HepG2 (cell line): ENCODE data around the gene HNRNPAB. TPM values are rescaled to one million over a fixed set of nuclear protein-coding genes. Genes with fewer than 3 reads are reported as not detected.

Experiments
- ATAC-seq: fragments of 200-7000 bp; cut with Tn5 transposase; 3 replicates; pipeline ENCODE4 v1.9.1; 2020; ENCODE audit warnings: mild to moderate bottlenecking, moderate library complexity
- BruUV-seq: library from RNA; stranded (reverse); fragments of 400-500 nt; replicated peaks from 2 replicates; lab custom pipeline; 2021; lab: Mats Ljungman, UMichigan
- CTCF ChIA-PET: fragments of 300-600 bp; formaldehyde crosslinking; extraction: SDS; loops from one replicate; lab custom pipeline; 2021; ENCODE audit warnings: low total read pairs, inconsistent platforms, low intra/inter-chr PET ratio; lab: Yijun Ruan, JAX
- POLR2A ChIA-PET: fragments of 350-600 bp; sonication (Branson Sonifier 250); formaldehyde crosslinking; loops from one replicate; lab custom pipeline; 2020; ENCODE audit warnings: antibody characterized with exemption, inconsistent platforms; lab: Yijun Ruan, JAX
- DNase-seq: peaks from one replicate; pipeline ENCODE4 v3.0.0-alpha.2; 2015; ENCODE audit warnings: low spot score
- FAIRE-seq: peaks from 3 replicates; lab custom pipeline; 2011; peaks lifted over from hg19 to GRCh38; lab: Jason Lieb, UNC
- H2AFZ ChIP-seq: one replicate; pipeline ENCODE4 v1.6.1; 2011; ENCODE audit warnings: low read length, inconsistent platforms
- H3K27ac ChIP-seq: fragments of 300-600 bp; 3 replicates; pipeline ENCODE4 v1.8.0; 2011; ENCODE audit warnings: mixed run types, mild to moderate bottlenecking, mixed read lengths, low read length, inconsistent platforms; ENCODE audit not compliant: insufficient read depth; ENCODE audit errors: extremely low read length
- H3K27me3 ChIP-seq, 2 experiments: fragments of 200-600 bp in 1 of 2; 2 replicates in 1 of 2; 3 replicates in 1 of 2; pipeline versions ENCODE4 v1.6.0 to v1.8.0; 2011; ENCODE audit warnings: low read length in 2 of 2, mild to moderate bottlenecking in 2 of 2, moderate library complexity in 2 of 2, inconsistent platforms in 1 of 2; ENCODE audit not compliant: insufficient read depth in 2 of 2, control insufficient read depth in 1 of 2
- H3K36me3 ChIP-seq, 2 experiments: fragments of 200-600 bp in 1 of 2; replicated peaks in 1 of 2; 2 replicates in 1 of 2; 3 replicates in 1 of 2; pipeline versions ENCODE4 v1.5.1 to v1.8.0; 2011; ENCODE audit warnings: low read length in 2 of 2, inconsistent platforms in 1 of 2; ENCODE audit not compliant: insufficient read depth in 2 of 2, control insufficient read depth in 1 of 2
- H3K4me1 ChIP-seq: 2 replicates; pipeline ENCODE4 v1.5.1; 2012; ENCODE audit warnings: low read length, inconsistent platforms; ENCODE audit not compliant: insufficient read depth
- H3K4me2 ChIP-seq: 2 replicates; pipeline ENCODE4 v1.6.0; 2011; ENCODE audit warnings: low read depth, low read length, inconsistent platforms
- H3K4me3 ChIP-seq, 3 experiments: fragments of 200-600 bp in 1 of 3; sonication (generic), shearing (Covaris generic) in 1 of 3; replicated peaks in 1 of 3; 2 replicates each; pipeline ENCODE4 v1.5.1; 2011 to 2016; ENCODE audit warnings: low read length in 3 of 3, inconsistent platforms in 2 of 3, low read depth in 2 of 3, mild to moderate bottlenecking in 2 of 3, control low read depth in 1 of 3, mixed read lengths in 1 of 3; ENCODE audit not compliant: insufficient read depth in 1 of 3
- H3K79me2 ChIP-seq: one replicate; pipeline ENCODE4 v1.6.1; 2011; ENCODE audit warnings: low read length, inconsistent platforms; ENCODE audit not compliant: insufficient read depth
- H3K9ac ChIP-seq: 2 replicates; pipeline ENCODE4 v1.6.0; 2011; ENCODE audit warnings: mild to moderate bottlenecking, low read depth, low read length, inconsistent platforms; ENCODE audit not compliant: insufficient read depth
- H3K9me3 ChIP-seq: 2 replicates; pipeline ENCODE4 v1.5.1; 2012; ENCODE audit warnings: mild to moderate bottlenecking, low read length
- H4K20me1 ChIP-seq: 2 replicates; pipeline ENCODE4 v1.6.0; 2011; ENCODE audit warnings: inconsistent platforms, mild to moderate bottlenecking, low read length, moderate library complexity; ENCODE audit not compliant: insufficient read depth
- ARNT2 ChIP-seq: sonication (generic); formaldehyde crosslinking; IDR thresholded peaks from 2 replicates; pipeline ENCODE4 v1.8.0; 2022; ENCODE audit warnings: mild to moderate bottlenecking, low read depth, missing genetic modification reagents, moderate library complexity
- GATA4 ChIP-seq: sonication (generic); IDR thresholded peaks from 2 replicates; pipeline ENCODE4 v1.6.1; 2016; ENCODE audit warnings: antibody characterized with exemption, low read depth, borderline replicate concordance
- HNRNPH1 ChIP-seq: fragments of 200-400 bp; formaldehyde crosslinking; optimal IDR thresholded peaks from 2 replicates; pipeline ENCODE3; 2017; ENCODE audit warnings: mild to moderate bottlenecking, low read depth, low read length
- HOXA9 ChIP-seq: sonication (generic); formaldehyde crosslinking; IDR thresholded peaks from 2 replicates; pipeline ENCODE4 v1.8.1; 2022; ENCODE audit warnings: missing genetic modification reagents, mild to moderate bottlenecking, moderate library complexity, borderline replicate concordance
- KLF11 ChIP-seq: IDR thresholded peaks from 2 replicates; pipeline ENCODE4 v1.6.1; 2016; ENCODE audit warnings: missing compliant biosample characterization
- MAF1 ChIP-seq: sonication (generic); formaldehyde crosslinking; IDR thresholded peaks from 2 replicates; pipeline ENCODE4 v1.5.0; 2020; ENCODE audit warnings: missing genetic modification reagents, borderline replicate concordance
- NFIB ChIP-seq: sonication (generic); formaldehyde crosslinking; IDR thresholded peaks from 2 replicates; pipeline ENCODE4 v1.9.0; 2021; ENCODE audit warnings: missing genetic modification reagents, mild to moderate bottlenecking, borderline replicate concordance
- PTBP1 ChIP-seq: fragments of 200-400 bp; formaldehyde crosslinking; IDR thresholded peaks from 2 replicates; pipeline ENCODE4 v1.6.1; 2018; ENCODE audit warnings: low read length, low read depth; ENCODE audit not compliant: poor library complexity, severe bottlenecking
- RBM22 ChIP-seq: fragments of 200-400 bp; formaldehyde crosslinking; optimal IDR thresholded peaks from 2 replicates; pipeline ENCODE3; 2017; ENCODE audit warnings: mild to moderate bottlenecking, low read length, moderate library complexity
- SRSF4 ChIP-seq: fragments of 200-400 bp; formaldehyde crosslinking; IDR thresholded peaks from one replicate; pipeline ENCODE4 v1.6.1; 2018; ENCODE audit warnings: mild to moderate bottlenecking, low read depth, low read length, moderate library complexity; ENCODE audit not compliant: poor library complexity, severe bottlenecking
- STAT6 ChIP-seq: sonication (generic); formaldehyde crosslinking; IDR thresholded peaks from 2 replicates; pipeline ENCODE4 v1.4.0; 2020; ENCODE audit warnings: missing genetic modification reagents, mild to moderate bottlenecking, borderline replicate concordance
- ZBTB42 ChIP-seq: sonication (generic); formaldehyde crosslinking; IDR thresholded peaks from 2 replicates; pipeline ENCODE4 v1.5.0; 2020; ENCODE audit warnings: mild to moderate bottlenecking, missing genetic modification reagents
- ZNF790 ChIP-seq: sonication (generic); formaldehyde crosslinking; IDR thresholded peaks from 2 replicates; pipeline ENCODE4 v1.8.0; 2022; ENCODE audit warnings: missing genetic modification reagents, mild to moderate bottlenecking, borderline replicate concordance
- ZNF878 ChIP-seq: sonication (generic); formaldehyde crosslinking; IDR thresholded peaks from 2 replicates; pipeline ENCODE4 v1.8.1; 2023; ENCODE audit warnings: mild to moderate bottlenecking, missing genetic modification reagents, moderate library complexity
- WGBS: methylation state at CpG from one replicate; pipeline ENCODE4 v1.1.6; 2017; ENCODE audit warnings: low lambda C conversion rate; 5-methylcytosine and 5-hydroxymethylcytosine counted together
- in situ Hi-C: cut with HindIII; loops from 2 replicates; pipeline ENCODE4 v1.10.0; 2017; ENCODE audit warnings: low pct_unique_long_range_greater_than_20kb; ENCODE audit not compliant: extremely low pct_ligation_motif_present
- intact Hi-C: fragments of 100-400 bp; cut with micrococcal nuclease; formaldehyde crosslinking; loops from one replicate; pipeline ENCODE4 v1.10.0; 2022; ENCODE audit not compliant: unreplicated experiment
- polyA plus RNA-seq, 8 experiments: library from polyadenylated mRNA; depleted of rRNA in 3 of 8; stranded (reverse) in 7 of 8; unstranded in 1 of 8; fragments of >200 nt; fragmentation: Illumina TruSeq in 4 of 8; extraction: Trizol in 4 of 8; gene quantifications; 2 replicates each; pipeline versions ENCODE4 v1.2.1 to v1.2.3, GENCODE V29; 2011 to 2016; ENCODE audit warnings: low read depth in 4 of 8, missing spikeins in 1 of 8, mixed read lengths in 1 of 8; ENCODE audit not compliant: insufficient read depth in 1 of 8
- total RNA-seq, 5 experiments: library from RNA; depleted of rRNA; stranded (reverse); fragments of >200 nt; fragmentation: Illumina TruSeq; extraction: Trizol; gene quantifications; 2 replicates each; pipeline ENCODE4 v1.2.3, GENCODE V29; 2016; ENCODE audit warnings: low read depth in 1 of 5
- TF ChIP-seq, protein P1 (sequence below): IDR thresholded peaks from 2 replicates; pipeline ENCODE4 v1.6.1; 2016
- TF ChIP-seq, protein P2 (sequence below): IDR thresholded peaks from 2 replicates; pipeline ENCODE4 v1.6.1; 2018; ENCODE audit warnings: missing genetic modification reagents

HNRNPAB gene
- total and polyA plus RNA-seq, 2 of the 13 experiments (the other 11 are each of a cell fraction or from before 2014, with no cell fraction given), result 62.6 to 111 TPM

- no peak for TF ChIP-seq STAT6 (CRISPR knock-in tag)
- TF ChIP-seq, protein P1, sequence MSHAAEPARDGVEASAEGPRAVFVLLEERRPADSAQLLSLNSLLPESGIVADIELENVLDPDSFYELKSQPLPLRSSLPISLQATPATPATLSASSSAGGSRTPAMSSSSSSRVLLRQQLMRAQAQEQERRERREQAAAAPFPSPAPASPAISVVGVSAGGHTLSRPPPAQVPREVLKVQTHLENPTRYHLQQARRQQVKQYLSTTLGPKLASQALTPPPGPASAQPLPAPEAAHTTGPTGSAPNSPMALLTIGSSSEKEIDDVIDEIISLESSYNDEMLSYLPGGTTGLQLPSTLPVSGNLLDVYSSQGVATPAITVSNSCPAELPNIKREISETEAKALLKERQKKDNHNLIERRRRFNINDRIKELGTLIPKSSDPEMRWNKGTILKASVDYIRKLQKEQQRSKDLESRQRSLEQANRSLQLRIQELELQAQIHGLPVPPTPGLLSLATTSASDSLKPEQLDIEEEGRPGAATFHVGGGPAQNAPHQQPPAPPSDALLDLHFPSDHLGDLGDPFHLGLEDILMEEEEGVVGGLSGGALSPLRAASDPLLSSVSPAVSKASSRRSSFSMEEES (CRISPR knock-in tag), result no peak
- no peak for TF ChIP-seq HNRNPH1
- no peak for TF ChIP-seq NFIB (CRISPR knock-in tag)
- TF ChIP-seq, all 625 proteins: peak for 0
These were observed 36.9 kb downstream of the HNRNPAB start (continued) for GRCh38 chr5:178241231-178241663.

DNA sequence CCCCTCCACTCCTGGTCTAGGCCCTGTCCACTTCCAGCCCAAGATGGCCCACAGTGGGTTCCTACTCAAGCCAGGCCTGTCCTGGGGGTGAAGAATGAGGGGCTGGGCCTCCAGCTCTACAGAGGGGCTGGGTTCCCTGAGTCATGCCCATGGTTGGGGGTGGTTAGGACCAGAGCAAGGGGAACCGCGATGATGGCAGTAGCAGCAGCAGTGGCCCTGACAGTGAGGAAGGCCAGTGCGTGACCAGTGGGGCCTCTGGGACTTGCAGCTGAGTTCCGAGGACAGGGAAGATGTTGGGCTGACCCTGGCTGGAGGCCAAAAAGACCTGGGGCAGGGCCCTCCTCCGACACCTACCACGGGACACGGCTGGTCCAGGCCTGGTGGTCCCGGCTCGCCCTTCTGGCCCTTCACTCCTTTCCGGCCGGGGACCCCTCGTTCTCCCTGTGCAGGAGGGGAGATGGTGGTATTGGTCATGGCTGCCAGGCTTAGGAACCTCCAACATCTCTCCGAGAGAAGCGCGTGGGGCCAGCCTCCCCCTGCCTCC lies 37.4 kb downstream of the HNRNPAB start:
- Histone ChIP-seq H3K9me3 (no peaks in the 10 kb centered on the region), H3K27ac (no peak overlapping the region), H3K36me3 (no peaks in the 10 kb centered on the region), H3K79me2 (no peaks in the 10 kb centered on the region), H3K4me3 (no peak overlapping the region), H3K27me3 (peaks cover 0 to 7% of the 10 kb centered on the region in 2 experiments; a peak in 3 of 5 replicates), H2AFZ (no peak overlapping the region), H3K4me1 (peaks cover 27% of the 10 kb centered on the region), H3K9ac (no peak overlapping the region), H3K4me2 (no peak overlapping the region), H4K20me1 (no peaks in the 10 kb centered on the region)
- BruUV-seq, result no TSS peak
- ATAC-seq (no peak), FAIRE-seq (no peak), DNase-seq (no peak)
- intact Hi-C loops (no loop called here), in situ Hi-C loops (no loop called here)
- WGBS, result 66% methylated on average over 10 of the region's 15 CpGs
- POLR2A ChIA-PET, result no interaction called here
- CTCF ChIA-PET, result no interaction called here
- no peak for TF ChIP-seq MAF1
- TF ChIP-seq RBM22, result no peak
- no peak for TF ChIP-seq ARNT2 (CRISPR knock-in tag)
- TF ChIP-seq SRSF4, result no peak
- no peak for TF ChIP-seq PTBP1
- TF ChIP-seq KLF11, result no peak
- TF ChIP-seq ZNF878 (CRISPR knock-in tag), result no peak
- no peak for TF ChIP-seq ZNF790
- TF ChIP-seq, protein P2, sequence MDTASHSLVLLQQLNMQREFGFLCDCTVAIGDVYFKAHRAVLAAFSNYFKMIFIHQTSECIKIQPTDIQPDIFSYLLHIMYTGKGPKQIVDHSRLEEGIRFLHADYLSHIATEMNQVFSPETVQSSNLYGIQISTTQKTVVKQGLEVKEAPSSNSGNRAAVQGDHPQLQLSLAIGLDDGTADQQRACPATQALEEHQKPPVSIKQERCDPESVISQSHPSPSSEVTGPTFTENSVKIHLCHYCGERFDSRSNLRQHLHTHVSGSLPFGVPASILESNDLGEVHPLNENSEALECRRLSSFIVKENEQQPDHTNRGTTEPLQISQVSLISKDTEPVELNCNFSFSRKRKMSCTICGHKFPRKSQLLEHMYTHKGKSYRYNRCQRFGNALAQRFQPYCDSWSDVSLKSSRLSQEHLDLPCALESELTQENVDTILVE (CRISPR knock-in tag), result no peak
- no peak for TF ChIP-seq ZBTB42 (CRISPR knock-in tag)
- no peak for TF ChIP-seq HOXA9 (CRISPR knock-in tag)
- no peak for TF ChIP-seq GATA4
